Activated CD4-positive, alpha-beta T cell treated with anti-CD3 and anti-CD28 coated beads, Interleukin-2, amount 50 U/mL, for 1 hour (primary cell): ENCODE results near the gene PAQR7.
A peak's percentile ranks its signal among the peaks of the same experiment; 100 is the strongest.

Experiments used
- DNase-seq: peaks from one replicate; pipeline ENCODE4 v3.0.0-alpha.2; 2020

The PAQR7 gene, protein sequence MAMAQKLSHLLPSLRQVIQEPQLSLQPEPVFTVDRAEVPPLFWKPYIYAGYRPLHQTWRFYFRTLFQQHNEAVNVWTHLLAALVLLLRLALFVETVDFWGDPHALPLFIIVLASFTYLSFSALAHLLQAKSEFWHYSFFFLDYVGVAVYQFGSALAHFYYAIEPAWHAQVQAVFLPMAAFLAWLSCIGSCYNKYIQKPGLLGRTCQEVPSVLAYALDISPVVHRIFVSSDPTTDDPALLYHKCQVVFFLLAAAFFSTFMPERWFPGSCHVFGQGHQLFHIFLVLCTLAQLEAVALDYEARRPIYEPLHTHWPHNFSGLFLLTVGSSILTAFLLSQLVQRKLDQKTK

DNA sequence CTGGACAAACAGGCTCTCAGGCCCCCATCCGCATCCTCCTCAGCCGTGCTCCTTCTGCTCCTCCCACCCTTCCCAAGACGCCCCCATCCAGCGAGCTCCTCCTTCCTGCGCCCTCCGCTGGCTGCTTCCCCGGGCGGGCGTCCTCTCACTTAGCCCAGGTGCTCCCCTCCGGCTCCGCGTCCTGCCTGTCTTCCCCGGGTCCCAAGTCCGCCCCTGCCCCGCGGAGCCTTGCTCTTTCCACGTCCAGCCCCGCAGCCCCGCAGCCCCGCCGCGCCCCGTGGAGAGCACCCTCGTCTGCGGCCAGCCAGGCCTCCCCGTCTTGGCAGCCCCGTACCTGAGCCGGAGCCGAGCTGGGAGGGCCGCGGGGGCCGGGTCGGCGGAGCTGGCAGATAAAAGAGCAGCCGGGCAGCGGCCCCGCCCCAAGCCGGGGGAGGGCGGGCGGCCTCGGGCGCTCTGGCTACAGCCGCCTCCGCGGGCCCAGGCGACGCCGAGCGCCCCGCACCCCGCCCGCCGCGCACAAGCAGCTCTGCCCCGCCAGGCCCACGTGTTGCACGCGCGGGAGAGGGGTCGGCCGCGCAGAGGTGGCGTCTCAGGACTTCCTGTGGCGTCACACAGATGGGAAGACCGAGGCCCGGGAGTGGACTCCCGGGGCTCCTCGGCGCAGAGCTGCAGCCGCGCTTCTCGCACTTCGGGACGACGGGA is at the start of gene PAQR7:
PAQR7 (minus strand) TSS at position 555 of the 702 bp plus-strand sequence. CDS start 11,869 bp downstream, outside the sequence.
- peak; percentile 45 for DNase-seq

DNA sequence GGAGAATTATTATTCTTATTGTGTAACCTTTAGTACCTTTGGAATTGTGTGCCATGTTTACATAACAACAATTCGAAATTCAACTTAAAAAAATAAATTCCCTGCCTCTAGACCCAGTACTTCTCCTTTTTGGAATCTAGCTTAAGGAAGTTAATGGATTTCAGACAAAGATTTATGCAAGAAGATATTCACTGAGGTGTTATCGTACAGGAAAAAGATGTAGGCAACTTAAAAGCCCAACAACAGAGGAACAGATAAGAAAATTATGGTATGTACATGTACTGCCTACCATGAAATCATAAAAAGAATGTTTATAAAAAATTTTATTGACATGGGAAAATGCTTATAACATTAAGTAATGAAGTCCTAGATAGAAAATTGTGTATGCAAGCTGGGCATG is 48.9 kb upstream of the PAQR7 start:
- DNase-seq, result no peak

DNA sequence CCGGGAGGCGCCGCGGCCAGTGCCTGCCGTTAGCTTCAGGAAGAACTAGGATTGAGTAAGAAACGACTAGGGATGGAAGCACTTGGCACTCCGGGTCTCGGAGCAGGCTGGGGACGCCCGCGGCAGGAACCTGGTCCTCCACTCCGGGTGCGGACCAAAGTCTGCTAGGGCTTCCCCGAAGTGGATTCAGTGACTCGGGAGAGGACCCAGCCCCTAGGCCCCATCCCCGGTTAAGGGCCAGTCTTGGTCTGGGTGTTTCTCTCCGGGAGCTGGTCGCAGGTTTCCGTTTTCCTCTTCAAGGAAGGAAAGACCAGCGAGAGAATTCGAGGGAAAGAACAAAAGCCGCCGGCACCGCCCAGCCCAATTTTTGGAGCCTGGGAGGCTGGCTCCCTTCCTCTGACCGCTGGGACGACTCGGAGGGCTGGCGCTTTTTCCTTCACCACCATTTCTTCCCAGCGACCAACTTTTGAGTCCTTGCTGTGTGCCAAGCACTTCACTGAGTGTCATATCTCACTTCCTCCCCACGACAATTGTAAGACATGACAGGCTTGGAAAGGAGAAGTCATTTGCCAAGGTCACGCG is 47.6 kb upstream of the PAQR7 start:
- no peak for DNase-seq

DNA sequence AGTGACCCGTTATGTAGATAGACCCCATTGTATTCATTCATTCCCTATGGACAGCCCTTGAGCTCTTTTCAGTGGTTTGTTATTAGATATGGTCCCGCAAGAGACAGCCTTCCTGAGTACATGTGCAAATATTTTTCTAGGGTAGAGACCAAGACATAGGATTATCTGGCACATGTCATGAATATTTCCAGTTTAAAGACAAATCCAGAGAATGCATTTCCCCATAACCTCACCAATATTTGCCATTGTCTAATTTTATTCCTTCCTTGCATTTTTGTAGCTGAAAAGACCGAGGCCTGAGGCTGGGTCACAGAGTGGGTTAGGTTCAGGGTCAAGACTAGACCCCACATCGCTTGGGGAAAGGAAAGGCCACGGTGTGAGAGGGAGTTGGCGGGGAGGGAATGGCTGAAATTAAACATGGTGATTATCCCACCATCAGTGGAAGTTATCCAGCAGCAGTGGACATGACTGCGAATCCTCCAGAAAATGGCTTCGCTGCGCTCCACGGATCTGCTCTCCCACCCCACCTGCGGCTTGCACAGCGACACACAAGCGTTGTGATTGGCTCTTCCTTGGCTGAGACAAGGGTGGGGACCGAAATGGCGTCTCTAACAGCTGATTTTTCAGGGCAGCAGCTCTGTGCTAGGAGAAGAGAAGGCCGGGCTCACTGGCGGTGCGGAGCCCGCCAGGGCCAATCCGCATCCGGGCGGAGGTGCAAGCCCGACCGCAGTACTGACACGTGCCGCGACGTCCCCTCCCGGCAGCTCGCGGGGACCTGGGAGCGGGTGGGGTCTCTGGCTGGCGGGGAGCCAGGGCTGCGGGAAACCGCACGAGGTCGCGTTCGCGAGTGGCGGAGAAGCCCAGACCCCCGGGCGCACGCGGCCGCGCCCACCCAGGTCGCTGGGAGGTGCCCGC is 46.8 kb upstream of the PAQR7 start:
- peak; percentile 35 for DNase-seq

DNA sequence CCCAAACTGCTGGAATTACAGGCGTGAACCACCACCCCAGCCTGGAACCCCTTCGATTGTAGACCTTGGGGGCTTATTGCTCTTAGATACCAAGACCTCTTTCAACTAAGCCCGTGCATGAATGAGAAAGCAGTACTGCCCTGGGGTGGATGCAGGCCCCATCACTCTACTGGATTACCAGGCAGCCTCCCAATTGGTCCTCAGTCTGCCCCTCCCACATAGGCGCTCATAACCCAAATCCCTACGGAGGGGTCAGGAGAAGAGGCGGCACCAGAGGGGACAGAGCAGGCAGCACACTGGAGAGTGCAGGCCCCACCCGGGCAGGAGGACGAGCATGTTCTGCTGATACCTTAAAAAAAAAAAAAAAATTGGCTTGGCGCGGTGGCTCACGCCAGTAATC is 43.1 kb upstream of the PAQR7 start:
- DNase-seq, result no peak

DNA sequence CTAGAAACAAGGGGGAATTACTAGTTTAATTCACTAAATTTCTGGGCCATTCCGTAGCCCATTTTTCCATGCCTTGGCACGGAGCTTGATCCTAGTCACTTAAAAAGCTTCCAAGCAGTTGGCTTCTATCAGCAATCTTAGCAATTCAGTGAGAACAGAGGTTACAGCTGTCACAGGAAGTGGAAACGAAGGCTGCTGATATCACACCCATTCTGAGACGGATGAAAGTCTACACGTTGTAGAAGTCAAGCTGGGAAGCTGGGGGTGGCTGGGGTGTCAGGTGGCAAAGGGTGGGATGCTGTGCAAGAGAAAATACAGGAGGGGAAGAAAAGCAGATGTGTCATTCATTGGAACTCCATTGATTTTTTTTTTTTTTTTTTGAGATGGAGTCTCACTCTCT is 42.5 kb upstream of the PAQR7 start:
- no peak for DNase-seq

DNA sequence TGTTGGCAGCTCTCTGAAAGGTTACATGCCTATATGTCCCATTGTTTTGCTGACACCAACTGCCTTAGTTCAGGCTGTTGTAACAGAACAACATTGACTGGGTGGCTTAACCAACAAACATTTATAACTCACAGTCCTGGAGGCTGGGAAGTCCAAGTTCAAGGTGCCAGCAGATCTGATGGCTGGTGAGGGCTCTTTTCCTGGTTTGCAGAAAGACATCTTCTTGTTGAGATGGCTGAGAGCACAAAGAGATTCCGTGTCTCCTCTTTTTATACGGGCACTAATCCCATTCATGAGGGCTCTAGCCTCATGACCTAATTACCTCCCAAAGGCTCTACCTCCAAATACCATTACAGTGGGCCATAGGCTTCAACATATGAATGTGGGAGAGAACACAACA is 41.0 kb upstream of the PAQR7 start:
- no peak for DNase-seq

DNA sequence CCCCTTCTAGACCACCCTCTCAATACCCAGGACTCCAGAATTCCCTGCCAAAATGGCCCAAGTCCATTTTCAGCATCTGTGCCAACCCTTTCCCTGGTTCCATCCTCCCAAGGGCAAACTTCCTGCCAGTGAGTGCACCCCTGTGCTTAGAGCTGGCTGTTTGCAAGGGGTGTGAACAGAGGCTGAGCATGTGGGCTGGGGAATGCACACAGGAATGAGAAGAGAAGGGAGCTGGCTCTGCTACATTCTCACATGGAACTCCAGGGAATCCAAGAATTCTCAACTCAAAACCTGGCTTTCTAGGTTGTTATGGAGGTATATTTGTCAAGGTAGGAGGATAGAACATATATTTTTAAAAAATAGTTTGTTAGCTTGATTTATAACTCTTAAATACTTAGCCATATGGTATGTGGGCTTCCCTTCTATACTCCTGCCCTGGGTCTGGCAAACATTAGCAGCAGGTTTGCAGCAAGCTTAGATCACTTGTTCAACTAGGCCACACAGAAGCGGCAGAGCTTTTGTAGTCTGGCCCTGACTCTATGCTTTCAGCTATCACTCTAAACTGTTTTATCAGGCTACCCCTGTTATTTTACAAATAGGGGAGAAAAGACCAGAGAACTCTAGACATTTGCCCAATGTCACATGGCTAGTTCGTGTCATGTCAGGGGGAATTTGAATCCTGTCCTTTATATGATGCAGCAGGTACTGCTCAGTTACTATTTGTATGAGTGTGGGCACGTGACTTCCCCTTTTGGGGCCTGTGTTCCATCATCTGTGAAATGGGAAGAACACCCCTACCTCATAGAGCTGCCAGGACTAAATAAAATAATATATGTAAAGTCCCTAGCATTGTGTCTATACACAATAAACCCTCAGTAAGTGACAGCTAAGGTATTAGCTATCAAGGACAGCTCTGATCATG is 38.8 kb upstream of the PAQR7 start:
- DNase-seq, result no peak

DNA sequence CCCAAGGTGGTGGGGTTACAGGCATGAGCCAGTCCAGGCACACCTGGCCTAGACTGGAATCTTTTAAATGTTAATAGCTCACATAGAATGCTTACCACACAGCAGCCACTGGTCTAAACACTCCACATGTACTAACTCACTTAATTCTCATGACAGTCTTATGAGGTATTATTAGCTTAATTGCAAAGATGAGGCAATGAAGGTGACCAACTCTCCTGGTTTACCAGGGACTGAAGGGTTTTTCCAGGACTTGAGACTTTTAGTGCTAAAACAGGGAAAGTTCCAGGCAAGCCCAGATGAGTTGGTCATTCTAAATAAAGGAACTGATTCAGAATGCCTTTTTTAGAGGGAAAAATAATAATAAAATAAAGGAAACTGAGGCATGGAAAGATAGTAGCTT is 37.7 kb upstream of the PAQR7 start:
- DNase-seq, result no peak

DNA sequence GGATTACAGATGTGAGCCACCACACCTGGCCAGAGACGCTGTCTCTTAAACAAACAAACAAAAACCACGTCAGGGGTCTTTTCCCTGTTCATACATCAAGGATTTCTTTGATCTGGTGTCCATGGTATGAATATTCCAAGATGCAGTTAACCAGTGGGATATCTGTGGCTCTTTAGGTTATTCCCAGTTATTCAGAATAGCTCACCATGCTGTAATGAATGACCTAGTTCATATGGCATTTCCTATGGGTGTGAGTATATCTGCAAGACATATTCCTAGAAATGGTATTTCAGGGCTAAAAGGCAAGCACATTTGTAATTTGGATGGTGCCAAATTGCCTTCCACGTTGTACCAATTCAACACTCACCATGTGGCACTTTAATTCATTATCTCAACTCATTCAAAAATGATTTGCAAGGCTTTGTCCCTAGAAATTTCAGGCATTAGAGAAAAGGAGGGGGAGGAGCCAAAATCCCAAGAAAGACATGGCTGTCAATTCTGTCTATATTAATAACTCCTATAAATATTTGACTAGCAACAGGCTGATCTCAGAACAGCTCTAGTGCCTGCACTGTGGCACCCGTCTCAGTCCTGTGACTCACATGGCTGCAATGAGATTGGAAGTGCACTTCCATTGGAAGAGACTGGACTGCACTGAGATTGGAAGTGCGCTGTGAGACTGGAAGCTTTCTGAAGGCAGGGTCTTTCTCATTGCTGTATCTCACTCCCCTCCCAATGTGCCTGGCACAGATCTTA is 36.7 kb upstream of the PAQR7 start:
- DNase-seq, result no peak

DNA sequence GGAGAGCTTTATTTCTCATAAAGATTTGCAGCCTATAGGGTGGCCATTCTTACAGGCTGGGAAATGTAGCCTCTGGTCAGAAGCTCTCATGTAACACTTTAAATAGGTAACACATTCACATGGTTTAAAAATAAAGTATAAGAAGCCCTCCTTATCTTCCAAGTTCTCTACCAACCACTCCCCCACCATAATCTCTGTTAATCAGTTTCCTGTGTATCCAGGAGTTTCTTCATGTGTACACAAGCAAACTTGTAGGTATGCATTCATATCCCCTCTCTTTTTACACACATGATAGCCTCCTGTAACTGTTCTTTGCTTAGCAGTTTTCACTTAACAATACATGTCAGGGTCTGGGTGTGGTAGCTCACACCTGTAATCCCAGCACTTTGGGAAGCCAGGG is 35.7 kb upstream of the PAQR7 start:
- no peak for DNase-seq

DNA sequence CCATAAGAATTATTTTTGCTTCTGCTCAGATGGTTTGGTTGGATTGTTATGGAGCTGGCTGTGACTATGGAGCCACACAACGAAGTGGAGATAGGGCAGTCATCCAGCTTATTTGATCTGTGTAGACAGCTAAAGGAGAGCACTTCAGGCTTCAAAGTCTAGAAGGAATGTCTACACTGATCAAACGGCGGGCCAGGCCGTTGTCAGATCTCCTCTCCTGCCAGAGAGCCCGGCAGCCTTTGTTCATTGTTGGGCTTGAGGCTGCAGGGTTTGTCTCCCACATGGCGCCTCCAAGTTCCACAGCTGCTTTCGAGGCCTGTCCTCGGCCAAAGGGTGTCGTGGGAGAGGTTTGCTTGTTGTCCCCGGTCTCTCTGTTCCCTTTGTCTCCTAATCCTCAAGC is 33.5 kb upstream of the PAQR7 start:
- no peak for DNase-seq

DNA sequence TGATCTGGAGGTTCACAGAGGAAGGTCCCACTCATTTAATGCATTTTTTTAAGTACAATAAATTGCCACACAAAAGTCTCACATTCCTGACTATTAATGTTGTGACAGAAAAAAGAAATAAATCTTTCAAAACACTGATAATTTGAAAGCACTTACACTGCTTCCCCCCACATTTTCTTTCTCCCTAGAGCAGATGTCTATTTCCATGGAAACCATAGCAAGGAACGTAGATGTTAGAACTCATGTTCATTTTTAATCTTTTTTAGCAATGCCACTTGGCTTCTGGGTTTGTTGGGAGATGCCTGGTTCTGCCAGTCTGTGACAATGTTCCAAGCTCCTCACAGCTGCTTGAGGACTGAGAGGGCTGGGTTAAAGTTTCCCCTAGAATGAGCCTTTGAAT is 32.7 kb upstream of the PAQR7 start:
- no peak for DNase-seq

DNA sequence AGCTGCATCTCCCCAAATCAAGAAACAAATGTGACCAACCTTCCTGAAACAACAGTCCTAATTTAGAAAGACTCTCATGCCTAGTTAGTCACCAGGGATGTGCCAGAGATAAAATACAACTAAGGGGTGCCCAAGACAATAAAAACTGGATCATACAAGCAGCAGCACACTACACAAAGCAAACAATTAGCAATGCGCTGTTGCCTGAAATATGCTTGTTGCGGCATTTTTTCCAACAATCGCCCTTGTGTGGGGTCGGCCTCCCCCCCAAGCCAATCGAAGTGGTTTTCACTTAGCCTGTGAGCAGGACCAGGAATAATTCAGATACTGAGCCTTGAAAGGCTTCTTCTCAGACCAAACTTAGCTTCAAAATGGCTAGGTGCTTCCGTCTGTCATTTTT is 32.1 kb upstream of the PAQR7 start:
- DNase-seq, result no peak

DNA sequence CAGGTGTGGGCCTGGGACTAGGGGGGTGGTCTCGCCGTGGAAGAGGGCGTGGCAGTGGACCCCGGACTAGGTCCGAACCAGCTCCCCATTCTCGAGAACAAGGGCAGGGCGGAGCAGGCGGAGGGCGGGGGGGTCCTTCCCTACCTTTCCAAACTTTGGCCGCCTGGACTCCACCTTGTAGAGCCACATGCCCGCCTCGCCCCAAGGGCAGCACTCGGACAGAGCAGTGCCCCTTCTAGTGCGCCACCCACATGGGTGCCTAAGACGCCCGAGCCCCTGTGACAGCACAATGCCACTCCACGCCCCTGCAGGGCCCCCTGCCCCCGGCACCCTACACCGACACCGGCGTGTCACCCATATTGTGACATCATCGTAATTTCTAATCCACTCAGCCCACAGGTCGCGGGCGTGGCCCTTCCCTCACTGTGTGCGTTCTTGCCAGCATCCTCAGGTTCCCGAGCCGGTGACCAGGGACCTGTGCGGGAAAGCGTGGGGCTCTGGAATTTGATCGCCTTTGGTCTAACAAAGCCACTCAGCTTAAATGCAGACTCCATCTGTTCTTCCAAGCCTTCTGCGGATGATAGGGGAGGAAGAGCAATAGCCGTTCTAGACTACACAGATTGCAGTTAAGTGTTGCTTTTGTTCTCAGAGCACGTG is 31.3 kb upstream of the PAQR7 start:
- DNase-seq, result peak; percentile 25

DNA sequence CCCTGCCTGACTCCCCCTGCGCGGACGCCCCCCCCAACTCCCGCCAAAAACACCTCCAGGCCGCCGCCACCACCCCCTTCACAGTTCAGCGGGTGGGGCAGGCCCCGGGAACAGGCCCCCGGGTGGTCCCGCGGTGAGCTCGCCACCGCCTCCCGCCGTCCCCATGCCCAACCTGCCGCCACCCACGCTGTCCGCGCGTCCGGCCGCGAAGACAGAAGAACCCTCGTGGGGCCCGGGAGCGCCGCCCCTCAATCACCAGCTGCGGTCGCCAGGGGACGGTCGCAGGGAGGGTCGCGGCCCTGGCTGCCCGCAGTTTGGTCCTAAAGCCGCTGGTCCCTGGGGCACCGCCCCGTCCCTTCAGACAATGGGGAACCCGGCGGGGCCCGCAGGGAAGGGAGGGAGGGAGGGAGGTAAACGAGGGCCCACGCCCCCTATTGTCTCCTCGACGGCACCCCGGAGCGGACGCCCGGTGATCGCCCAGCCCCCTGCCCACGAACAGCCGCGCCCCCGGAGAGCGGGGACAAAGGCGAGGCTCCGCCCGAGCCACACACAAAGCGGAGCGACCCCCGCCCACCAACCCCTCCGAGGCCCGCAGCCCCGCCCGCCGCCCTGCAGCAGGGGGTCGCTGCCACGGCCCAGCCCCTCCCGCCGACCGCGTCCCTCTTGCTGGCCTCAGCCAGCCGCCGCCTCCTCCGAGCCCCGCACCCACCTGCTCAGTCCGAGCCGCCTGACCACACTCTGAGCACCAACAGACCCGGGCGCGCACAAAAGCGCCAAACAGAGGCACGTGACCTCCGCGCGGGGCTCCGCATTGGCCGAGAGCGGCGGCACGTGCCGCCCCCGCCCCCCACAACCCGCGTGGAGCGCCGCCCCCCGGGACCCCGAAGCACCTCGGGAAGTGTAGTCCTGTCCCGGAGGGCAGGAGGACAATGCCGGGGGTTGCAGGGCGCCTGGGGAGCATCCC is 30.5 kb upstream of the PAQR7 start, which contains the start of gene STMN1:
STMN1 (minus strand) TSS at position 740 of the 964 bp plus-strand sequence. CDS start 1,743 bp downstream, outside the sequence.
- peak; percentile 88 for DNase-seq

DNA sequence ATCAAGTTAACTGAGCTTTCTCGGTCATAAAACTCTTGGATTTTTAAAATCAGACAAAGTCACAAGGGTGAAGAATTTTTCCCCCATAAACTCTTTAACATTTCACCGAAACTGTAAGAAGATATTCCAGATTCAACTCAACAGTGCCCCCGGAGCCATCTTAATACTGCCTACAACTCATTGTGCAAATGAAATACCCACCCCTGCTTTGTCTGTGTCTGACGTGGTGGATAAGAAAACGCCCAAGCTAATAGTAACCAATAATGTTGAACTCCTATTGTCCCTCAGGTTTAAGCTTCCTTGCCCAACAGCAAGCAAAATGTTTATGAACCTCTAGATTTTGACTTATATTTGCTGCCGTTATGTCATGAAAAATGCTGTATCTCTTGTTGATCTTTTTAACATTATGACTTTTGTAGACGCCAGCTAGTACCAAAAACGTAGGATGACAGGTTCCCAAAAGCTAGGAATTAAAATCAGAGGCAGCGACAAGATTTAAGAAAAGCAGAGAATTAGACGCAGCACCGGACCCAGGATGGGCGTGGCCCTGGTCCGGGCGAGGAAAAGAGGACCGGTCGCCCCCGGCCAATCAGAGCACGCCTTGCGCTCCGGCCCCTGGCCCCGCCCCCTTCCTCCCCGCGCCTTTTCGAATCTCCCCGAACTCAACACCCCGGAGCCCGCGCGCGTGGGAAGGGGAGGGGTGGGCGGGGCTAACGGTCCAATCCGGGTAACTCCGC is 29.6 kb upstream of the PAQR7 start:
- DNase-seq, result peak; percentile 88

DNA sequence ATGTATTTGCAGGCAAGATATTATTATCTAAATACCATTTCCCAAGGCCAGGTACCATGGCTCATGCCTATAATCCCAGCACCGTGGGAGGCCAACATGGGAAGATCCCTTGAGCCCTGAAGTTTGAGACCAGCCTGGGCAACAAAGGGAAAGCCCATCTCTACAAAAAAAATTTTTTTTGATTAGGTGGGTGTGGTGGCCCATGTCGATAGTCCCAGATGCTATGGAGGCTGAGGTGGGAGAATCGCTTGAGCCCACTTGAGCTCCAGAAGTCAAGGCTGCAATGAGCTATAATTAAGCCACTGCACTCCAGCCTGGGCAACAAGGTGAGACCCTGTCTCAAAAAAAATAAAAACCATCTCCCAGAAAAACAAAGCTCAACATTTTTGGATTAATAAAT is 28.5 kb upstream of the PAQR7 start:
- no peak for DNase-seq

DNA sequence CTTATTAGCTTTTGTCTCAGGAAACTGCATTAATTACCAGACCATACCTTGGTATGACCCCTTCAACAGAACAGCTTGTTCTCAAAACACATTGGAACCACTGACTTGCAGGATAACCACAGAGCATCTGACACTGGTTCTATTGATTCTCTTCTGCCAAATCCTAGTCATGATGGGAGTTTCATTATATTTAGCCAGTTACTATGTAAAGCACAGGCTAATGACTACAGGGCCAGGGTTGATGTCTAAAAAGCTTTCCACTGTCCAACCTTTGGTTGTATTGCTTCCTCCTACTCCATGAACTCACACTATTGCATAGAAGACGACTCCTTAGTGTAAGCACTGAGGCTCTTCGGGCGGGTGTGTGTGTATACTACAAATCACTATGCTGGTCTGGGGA is 27.0 kb upstream of the PAQR7 start:
- no peak for DNase-seq
